ENCODE results near the gene CCDC61. TPM values are rescaled to one million over a fixed set of nuclear protein-coding genes. Genes with fewer than 3 reads are reported as not detected.

Gene CCDC61
- total RNA-seq, 2 donors from 2014 or later = 7.8 to 14.5 TPM

GRCh38 chr19:46016426-46017094, 21.3 kb downstream of the CCDC61 start:
- WGBS, 2 donors = 1% methylated on average over 24 to 48 of the region's 48 CpGs
- H3K4me1 ChIP-seq = peaks cover 24% of the 10 kb centered on the region
- intact Hi-C loops (cut with DNase I) = no loop called here
- H3K27me3 ChIP-seq = no peaks in the 10 kb centered on the region
- no peaks in the 10 kb centered on the region for H3K9me3 ChIP-seq
- H3K36me3 ChIP-seq (replicated peaks in 1 of 2; ENCODE audit: insufficient read depth in 1 of 2, low read depth in 2 of 2) = no peaks in the 10 kb centered on the region
- DNase-seq (peak; percentile 82 to 87 (median 86)), ATAC-seq (peak; percentile 84)
- peak overlapping the region; percentile 14 to 61 for H3K4me3 ChIP-seq
- peak overlapping the region in 1 of 4 donors; percentile 44 for H3K27ac ChIP-seq
- TF ChIP-seq CTCF (IDR thresholded peaks at IDR 0.05) (peak; percentile 64 to 92 (median 69)), POLR2A (IDR thresholded peaks at IDR 0.05) (no peak)

GRCh38 chr19:46017095-46017429, 21.8 kb downstream of the CCDC61 start:
- Histone ChIP-seq H3K9me3 (no peaks in the 10 kb centered on the region), H3K4me3 (no peak overlapping the region), H3K27ac (no peak overlapping the region), H3K36me3 (replicated peaks in 1 of 2; ENCODE audit: insufficient read depth in 1 of 2, low read depth in 2 of 2) (no peaks in the 10 kb centered on the region), H3K4me1 (peaks cover 24% of the 10 kb centered on the region), H3K27me3 (peaks cover 0 to 2% of the 10 kb centered on the region in 2 donors)
- ATAC-seq (no peak), DNase-seq (no peak)
- TF ChIP-seq CTCF (IDR thresholded peaks at IDR 0.05) = no peak
- no peak for TF ChIP-seq POLR2A (IDR thresholded peaks at IDR 0.05)
- WGBS, 2 donors = 20 to 31% methylated on average over 3 to 7 of the region's 7 CpGs
- intact Hi-C loops (cut with DNase I) = no loop called here

- H3K36me3 ChIP-seq (replicated peaks in 1 of 2; ENCODE audit: insufficient read depth in 1 of 2, low read depth in 2 of 2) = no peaks in the 10 kb centered on the region
- H3K4me3 ChIP-seq = no peak overlapping the region
- 91 to 94% methylated on average over 9 to 15 of the region's 15 CpGs for WGBS, 2 donors
- no peak for TF ChIP-seq CTCF (IDR thresholded peaks at IDR 0.05)
- TF ChIP-seq POLR2A (IDR thresholded peaks at IDR 0.05) = no peak
- ATAC-seq (no peak), DNase-seq (no peak)
- H3K9me3 ChIP-seq = no peaks in the 10 kb centered on the region
- no peak overlapping the region for H3K27ac ChIP-seq
- H3K4me1 ChIP-seq = peaks cover 24% of the 10 kb centered on the region
- intact Hi-C loops (cut with DNase I) = no loop called here
- peaks cover 2 to 12% of the 10 kb centered on the region in 2 donors for H3K27me3 ChIP-seq
Measured at GRCh38 chr19:46017874-46018675, 22.8 kb downstream of the CCDC61 start.

- H3K4me1 ChIP-seq = peaks cover 24% of the 10 kb centered on the region
- intact Hi-C loops (cut with DNase I) = no loop called here
- ATAC-seq (no peak), DNase-seq (no peak)
- no peaks in the 10 kb centered on the region for H3K9me3 ChIP-seq
- no peak overlapping the region for H3K27ac ChIP-seq
- H3K36me3 ChIP-seq (replicated peaks in 1 of 2; ENCODE audit: insufficient read depth in 1 of 2, low read depth in 2 of 2) = no peaks in the 10 kb centered on the region
- no peak overlapping the region for H3K4me3 ChIP-seq
- TF ChIP-seq POLR2A (IDR thresholded peaks at IDR 0.05) (no peak), CTCF (IDR thresholded peaks at IDR 0.05) (no peak)
- 93 to 96% methylated on average over 7 to 10 of the region's 10 CpGs for WGBS, 2 donors
- peaks cover 2 to 15% of the 10 kb centered on the region in 2 donors for H3K27me3 ChIP-seq
Measured at GRCh38 chr19:46018729-46019251, 23.5 kb downstream of the CCDC61 start.

Data from body of pancreas (tissue), 4 donors.